GM23338 (cell line): ENCODE results near the gene ZNF614. TPM values are rescaled to one million over a fixed set of nuclear protein-coding genes. Genes with fewer than 3 reads are reported as not detected.

Experiments
- ATAC-seq: fragments of 200-7000 bp; cut with Tn5 transposase; 3 replicates; pipeline ENCODE4 v1.9.1; 2020
- DNase-seq: peaks from one replicate; pipeline ENCODE4 v3.0.0-alpha.2; 2015; ENCODE audit warnings: low spot score
- H2AFZ ChIP-seq: fragments of 200-600 bp; sonication (generic); 2 replicates; pipeline ENCODE4 v1.8.0; 2016; ENCODE audit warnings: antibody characterized with exemption, mild to moderate bottlenecking, moderate library complexity
- H3F3A ChIP-seq: fragments of 200-600 bp; sonication (generic); replicated peaks from 2 replicates; pipeline ENCODE4 v1.8.0; 2017; ENCODE audit warnings: antibody characterized with exemption, mixed run types, low read depth
- H3K27ac ChIP-seq: fragments of 200-600 bp; sonication (generic); 2 replicates; pipeline ENCODE4 v1.6.1; 2016; ENCODE audit warnings: low read depth
- H3K27me3 ChIP-seq: fragments of 200-600 bp; sonication (generic); 2 replicates; pipeline ENCODE4 v1.8.0; 2016; ENCODE audit warnings: mild to moderate bottlenecking, mixed run types, moderate library complexity; ENCODE audit not compliant: insufficient read depth
- H3K36me3 ChIP-seq: fragments of 200-600 bp; sonication (generic); 2 replicates; pipeline ENCODE4 v1.8.0; 2016; ENCODE audit warnings: mild to moderate bottlenecking; ENCODE audit not compliant: insufficient read depth
- H3K4me1 ChIP-seq: fragments of 200-600 bp; sonication (generic); 2 replicates; pipeline ENCODE4 v1.8.0; 2016; ENCODE audit warnings: mild to moderate bottlenecking, moderate library complexity; ENCODE audit not compliant: insufficient read depth
- H3K4me2 ChIP-seq: fragments of 200-600 bp; sonication (generic); 2 replicates; pipeline ENCODE4 v1.7.1; 2017; ENCODE audit warnings: mixed run types
- H3K4me3 ChIP-seq: fragments of 200-600 bp; sonication (generic); 2 replicates; pipeline ENCODE4 v1.6.1; 2016; ENCODE audit warnings: mixed run types
- H3K79me2 ChIP-seq: fragments of 200-600 bp; sonication (generic); replicated peaks from 2 replicates; pipeline ENCODE4 v1.8.0; 2017; ENCODE audit warnings: mild to moderate bottlenecking; ENCODE audit not compliant: insufficient read depth
- H3K9me2 ChIP-seq: fragments of 200-600 bp; sonication (generic); 2 replicates; pipeline ENCODE4 v1.8.0; 2017; ENCODE audit not compliant: insufficient read depth
- H4K20me1 ChIP-seq: fragments of 200-600 bp; sonication (generic); replicated peaks from 2 replicates; pipeline ENCODE4 v1.8.0; 2017; ENCODE audit warnings: mild to moderate bottlenecking; ENCODE audit not compliant: insufficient read depth
- H3K27ac Mint-ChIP-seq: 2 replicates; pipeline ENCODE4 v1.8.0; 2020; ENCODE audit warnings: inconsistent platforms, mild to moderate bottlenecking, moderate library complexity, mixed read lengths
- H3K27me3 Mint-ChIP-seq: 3 replicates; pipeline ENCODE4 v1.8.0; 2022; ENCODE audit warnings: low read depth, mild to moderate bottlenecking, moderate library complexity, mixed read lengths, inconsistent platforms; ENCODE audit not compliant: insufficient read depth, poor library complexity
- H3K36me3 Mint-ChIP-seq: 3 replicates; pipeline ENCODE4 v1.8.0; 2021; ENCODE audit warnings: low read depth, mild to moderate bottlenecking, inconsistent platforms, moderate library complexity, mixed read lengths
- H3K4me1 Mint-ChIP-seq: 3 replicates; pipeline ENCODE4 v1.8.0; 2020; ENCODE audit warnings: mild to moderate bottlenecking, inconsistent platforms, mixed read lengths
- H3K4me3 Mint-ChIP-seq: 3 replicates; pipeline ENCODE4 v1.8.0; 2021; ENCODE audit warnings: moderate library complexity, mild to moderate bottlenecking, inconsistent platforms, mixed read lengths
- H3K9me3 Mint-ChIP-seq: 3 replicates; pipeline ENCODE4 v1.8.0; 2020; ENCODE audit warnings: moderate library complexity, mild to moderate bottlenecking, inconsistent platforms, mixed read lengths
- ZNF114 ChIP-seq: fragments of 250-450 bp; sonication (Bioruptor Pico); IDR thresholded peaks from 2 replicates; pipeline ENCODE4 v1.5.0; 2020; ENCODE audit warnings: mild to moderate bottlenecking, moderate library complexity
- polyA plus RNA-seq: library from polyadenylated mRNA; unstranded; fragments of >200 nt; fragmentation: Nextera tagmentation; extraction: Ambion mirVana; gene quantifications from 2 replicates; pipeline ENCODE4 v1.2.1, GENCODE V29; 2016
- total RNA-seq: library from RNA; depleted of rRNA; stranded (reverse); fragments of >200 nt; shearing (Covaris generic); gene quantifications from 2 replicates; pipeline ENCODE4 v1.2.3, GENCODE V29; 2014; rRNA removed

ZNF614 gene
- total and polyA plus RNA-seq, 2 experiments from 2014 or later: 9.1 to 26.2 TPM

GRCh38 chr19:51965583-51965982, 62.6 kb downstream of the ZNF614 start:
- peaks cover 38% of the 10 kb centered on the region for H3K36me3 ChIP-seq
- no peak for DNase-seq
- H3K27ac Mint-ChIP-seq: no peak overlapping the region

More at GRCh38 chr19:51965583-51965982, 62.6 kb downstream of the ZNF614 start:
- H3K4me1 ChIP-seq: no peaks in the 10 kb centered on the region
- Mint-ChIP-seq H3K27me3 (no peaks in the 10 kb centered on the region), H3K4me1 (peaks cover 2% of the 10 kb centered on the region; the same call in 1 of the 3 replicates), H3K9me3 (peaks cover 52% of the 10 kb centered on the region), H3K4me3 (no peak overlapping the region; the same call in 2 of the 3 replicates), H3K36me3 (peaks cover 81% of the 10 kb centered on the region)
- H3K9me2 ChIP-seq: 0 out of 2 replicates have a peak, but pooled peaks cover 4% of the 10 kb centered on the region
- no peak for TF ChIP-seq ZNF114 (CRISPR knock-in tag)
- H3F3A ChIP-seq: 0 out of 2 replicates have a peak, but pooled peaks cover under 1% of the 10 kb centered on the region
- no peak overlapping the region for H2AFZ ChIP-seq
- H3K4me3 ChIP-seq: no peak overlapping the region
- no peaks in the 10 kb centered on the region for H4K20me1 ChIP-seq
- no peak overlapping the region for H3K4me2 ChIP-seq
- no peaks in the 10 kb centered on the region for H3K27me3 ChIP-seq
- H3K27ac ChIP-seq: no peak overlapping the region
- no peaks in the 10 kb centered on the region for H3K79me2 ChIP-seq
- no peak for ATAC-seq

Other genes with a start within 250 kb of the ZNF614 start
- gene FPR3, start 233.2 kb downstream of the ZNF614 start, total RNA-seq: not detected in 2 replicates
- gene FPR3, start 233.2 kb downstream of the ZNF614 start, polyA plus RNA-seq: 0.16 TPM in 1 of 2 replicates, not detected in the other
- gene ZNF577, start 140.4 kb downstream of the ZNF614 start, total RNA-seq: 27.4 and 37.7 TPM in 2 replicates
- gene ZNF577, start 140.4 kb downstream of the ZNF614 start, polyA plus RNA-seq: 11.2 and 18.3 TPM in 2 replicates
- gene ZNF649, start 123.4 kb downstream of the ZNF614 start, total RNA-seq: 68.9 and 75.5 TPM in 2 replicates
- 29.2 and 40.6 TPM in 2 replicates for gene ZNF649, start 123.4 kb downstream of the ZNF614 start, polyA plus RNA-seq
- gene ZNF613, start 100.9 kb downstream of the ZNF614 start, total RNA-seq: 11.6 and 18.1 TPM in 2 replicates
- 6.0 and 13.8 TPM in 2 replicates for gene ZNF613, start 100.9 kb downstream of the ZNF614 start, polyA plus RNA-seq
- gene ZNF350, start 41.5 kb downstream of the ZNF614 start, total RNA-seq: 5.6 and 5.8 TPM in 2 replicates
- 3.6 and 7.6 TPM in 2 replicates for gene ZNF350, start 41.5 kb downstream of the ZNF614 start, polyA plus RNA-seq
- 11.0 and 11.4 TPM in 2 replicates for gene ZNF615, start 20.2 kb downstream of the ZNF614 start, total RNA-seq
- gene ZNF615, start 20.2 kb downstream of the ZNF614 start, polyA plus RNA-seq: 3.7 and 4.5 TPM in 2 replicates
- gene ZNF432, start 20.5 kb upstream of the ZNF614 start, total RNA-seq: 9.0 and 13.2 TPM in 2 replicates
- 3.3 and 3.8 TPM in 2 replicates for gene ZNF432, start 20.5 kb upstream of the ZNF614 start, polyA plus RNA-seq
- 12.8 and 20.0 TPM in 2 replicates for gene ZNF841, start 67.4 kb upstream of the ZNF614 start, total RNA-seq
- 3.8 and 5.3 TPM in 2 replicates for gene ZNF841, start 67.4 kb upstream of the ZNF614 start, polyA plus RNA-seq
- gene ZNF616, start 111.6 kb upstream of the ZNF614 start, total RNA-seq: 28.3 and 28.8 TPM in 2 replicates
- gene ZNF616, start 111.6 kb upstream of the ZNF614 start, polyA plus RNA-seq: 10.4 and 13.3 TPM in 2 replicates
- gene ZNF836, start 143.2 kb upstream of the ZNF614 start, total RNA-seq: 15.7 and 18.6 TPM in 2 replicates
- gene ZNF836, start 143.2 kb upstream of the ZNF614 start, polyA plus RNA-seq: 9.8 and 11.8 TPM in 2 replicates
- 345 and 381 TPM in 2 replicates for gene PPP2R1A, start 161.7 kb upstream of the ZNF614 start, total RNA-seq
- gene PPP2R1A, start 161.7 kb upstream of the ZNF614 start, polyA plus RNA-seq: 212 and 238 TPM in 2 replicates
- gene ZNF766, start 241.2 kb upstream of the ZNF614 start, total RNA-seq: 23.5 and 29.3 TPM in 2 replicates
- gene ZNF766, start 241.2 kb upstream of the ZNF614 start, polyA plus RNA-seq: 20.3 and 22.1 TPM in 2 replicates